ENCODE measurements around the gene GDF9. TPM values are rescaled to one million over a fixed set of nuclear protein-coding genes. Genes with fewer than 3 reads are reported as not detected.
A peak's percentile ranks its signal among the peaks of the same experiment; 100 is the strongest.

The GDF9 gene, protein sequence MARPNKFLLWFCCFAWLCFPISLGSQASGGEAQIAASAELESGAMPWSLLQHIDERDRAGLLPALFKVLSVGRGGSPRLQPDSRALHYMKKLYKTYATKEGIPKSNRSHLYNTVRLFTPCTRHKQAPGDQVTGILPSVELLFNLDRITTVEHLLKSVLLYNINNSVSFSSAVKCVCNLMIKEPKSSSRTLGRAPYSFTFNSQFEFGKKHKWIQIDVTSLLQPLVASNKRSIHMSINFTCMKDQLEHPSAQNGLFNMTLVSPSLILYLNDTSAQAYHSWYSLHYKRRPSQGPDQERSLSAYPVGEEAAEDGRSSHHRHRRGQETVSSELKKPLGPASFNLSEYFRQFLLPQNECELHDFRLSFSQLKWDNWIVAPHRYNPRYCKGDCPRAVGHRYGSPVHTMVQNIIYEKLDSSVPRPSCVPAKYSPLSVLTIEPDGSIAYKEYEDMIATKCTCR
- under 1 TPM; 0.87 to 0.89 TPM for total RNA-seq

GRCh38 chr5:132866342-132867045 lies at the start of gene GDF9, which contains the start of gene UQCRQ:
GDF9 (minus strand) TSS chr5:132866469; CDS start chr5:132864533, 1,936 bp downstream.
UQCRQ (plus strand) TSS chr5:132866642; CDS start chr5:132866882, 240 bp downstream.
- Mint-ChIP-seq H3K4me3 (peak within 1 kb of the TSS; percentile 96), H3K36me3 (ENCODE audit: low read depth) (peaks cover 29% of the 10 kb centered on the region), H3K27me3 (peaks cover 5% of the 10 kb centered on the region), H3K27ac (peak within 1 kb of the TSS; percentile 100), H3K9me3 (no peaks in the 10 kb centered on the region), H3K4me1 (peaks cover 29% of the 10 kb centered on the region)
- ChIA-PET CTCF (interaction anchor here (1.1 to 4.8 kb wide), 5 partner anchors 10 to 1173 kb away, joined by 3 to 24 read pairs (median 5); no protein-coding TSS in a partner anchor), POLR2A (interaction anchor here (0.6 kb wide), 1 partner anchor 495 kb away, joined by 3 read pairs; no protein-coding TSS in a partner anchor)
- peak; percentile 97 for DNase-seq

GRCh38 chr5:132915681-132916080 lies 49.4 kb upstream of the GDF9 start:
- H3K4me3 Mint-ChIP-seq, result no peak overlapping the region
- ChIA-PET POLR2A (no interaction called here), CTCF (no interaction called here)
- no peak for DNase-seq
- peaks cover 2% of the 10 kb centered on the region for H3K4me1 Mint-ChIP-seq
- peak overlapping the region; percentile 2 for H3K27ac Mint-ChIP-seq
- H3K27me3 Mint-ChIP-seq, result no peaks in the 10 kb centered on the region
- no peaks in the 10 kb centered on the region for H3K9me3 Mint-ChIP-seq
- H3K36me3 Mint-ChIP-seq (ENCODE audit: low read depth), result peaks cover 21% of the 10 kb centered on the region

- no peaks in the 10 kb centered on the region for H3K9me3 Mint-ChIP-seq
- no peak overlapping the region for H3K4me3 Mint-ChIP-seq
- CTCF ChIA-PET, result interaction anchor here (0.7 kb wide), 1 partner anchor 673 kb away, joined by 3 read pairs; no protein-coding TSS in a partner anchor
- H3K27me3 Mint-ChIP-seq, result no peaks in the 10 kb centered on the region
- H3K36me3 Mint-ChIP-seq (ENCODE audit: low read depth), result peaks cover 18% of the 10 kb centered on the region
- H3K27ac Mint-ChIP-seq, result no peak overlapping the region
- no peak for DNase-seq
- H3K4me1 Mint-ChIP-seq, result peaks cover 4% of the 10 kb centered on the region
- POLR2A ChIA-PET, result no interaction called here
Measured at GRCh38 chr5:132909702-132910101, 43.4 kb upstream of the GDF9 start.

DNA sequence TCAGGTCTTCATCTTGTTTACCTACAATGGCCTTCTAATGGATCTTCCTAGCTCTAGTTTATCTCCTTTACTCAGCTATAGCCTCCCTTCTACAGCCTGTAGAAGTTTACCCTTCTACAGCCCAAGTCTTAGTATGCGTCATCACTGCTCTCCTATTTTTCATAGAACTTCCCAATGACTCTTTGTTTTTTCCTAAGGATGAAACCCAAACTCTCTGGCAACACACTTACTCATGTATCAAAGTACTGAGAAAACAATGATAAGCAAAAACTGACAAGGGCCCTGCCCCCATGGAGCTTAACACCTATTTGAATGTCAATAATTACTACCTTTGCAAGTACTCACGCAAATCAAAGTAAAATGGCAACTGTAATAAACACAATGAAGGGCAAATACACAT lies 40.9 kb upstream of the GDF9 start:
- Mint-ChIP-seq H3K4me1 (peaks cover 4% of the 10 kb centered on the region), H3K4me3 (no peak overlapping the region), H3K27me3 (no peaks in the 10 kb centered on the region), H3K9me3 (no peaks in the 10 kb centered on the region), H3K27ac (no peak overlapping the region), H3K36me3 (ENCODE audit: low read depth) (peaks cover 16% of the 10 kb centered on the region)
- POLR2A ChIA-PET, result no interaction called here
- CTCF ChIA-PET, result no interaction called here
- no peak for DNase-seq

DNA sequence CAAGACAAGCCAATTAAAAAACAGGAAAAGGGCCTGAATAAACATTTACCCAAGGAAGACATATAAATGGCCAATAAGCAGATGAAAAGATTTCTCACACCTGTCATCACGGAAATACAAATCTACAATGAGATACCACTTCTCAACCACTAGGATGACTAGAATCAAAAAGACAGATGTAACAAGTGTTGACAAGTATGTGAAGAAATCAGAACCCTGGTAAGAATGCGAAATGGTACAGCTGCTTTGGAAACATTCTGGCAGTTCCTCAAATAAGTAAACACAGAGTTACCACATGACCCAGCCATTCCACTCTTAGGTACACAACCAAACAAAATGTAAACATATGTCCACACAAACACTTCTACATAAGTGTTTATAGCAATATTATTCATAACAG lies 39.7 kb upstream of the GDF9 start:
- Mint-ChIP-seq H3K4me3 (no peak overlapping the region), H3K27me3 (no peaks in the 10 kb centered on the region), H3K27ac (no peak overlapping the region), H3K4me1 (peaks cover 4% of the 10 kb centered on the region), H3K36me3 (ENCODE audit: low read depth) (peaks cover 10% of the 10 kb centered on the region), H3K9me3 (no peaks in the 10 kb centered on the region)
- DNase-seq, result no peak
- POLR2A ChIA-PET, result no interaction called here
- CTCF ChIA-PET, result interaction anchor here (1.0 to 1.1 kb wide), 2 partner anchors 10 to 158 kb away, joined by 3 read pairs; partner anchors contain the start of gene CCNI2

DNA sequence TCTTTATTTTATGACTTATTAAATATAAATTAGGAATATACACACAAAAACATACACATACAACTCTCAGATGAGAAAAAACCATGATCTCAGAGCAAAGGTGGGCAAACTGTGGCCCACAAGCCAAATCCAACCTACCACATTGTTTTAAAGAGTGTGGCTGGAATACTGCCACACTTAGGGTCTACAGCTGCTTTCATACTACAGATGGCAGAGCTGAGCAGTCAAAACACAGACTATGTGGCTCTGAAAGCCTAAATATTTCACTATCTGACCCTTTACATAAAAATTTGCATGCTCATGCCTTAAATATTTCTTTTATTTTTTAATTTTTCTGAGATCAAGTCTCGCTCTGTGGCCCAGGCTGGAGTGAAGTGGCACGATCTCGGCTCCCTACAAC lies 35.5 kb upstream of the GDF9 start:
- Mint-ChIP-seq H3K27me3 (no peaks in the 10 kb centered on the region), H3K9me3 (no peaks in the 10 kb centered on the region)

DNA sequence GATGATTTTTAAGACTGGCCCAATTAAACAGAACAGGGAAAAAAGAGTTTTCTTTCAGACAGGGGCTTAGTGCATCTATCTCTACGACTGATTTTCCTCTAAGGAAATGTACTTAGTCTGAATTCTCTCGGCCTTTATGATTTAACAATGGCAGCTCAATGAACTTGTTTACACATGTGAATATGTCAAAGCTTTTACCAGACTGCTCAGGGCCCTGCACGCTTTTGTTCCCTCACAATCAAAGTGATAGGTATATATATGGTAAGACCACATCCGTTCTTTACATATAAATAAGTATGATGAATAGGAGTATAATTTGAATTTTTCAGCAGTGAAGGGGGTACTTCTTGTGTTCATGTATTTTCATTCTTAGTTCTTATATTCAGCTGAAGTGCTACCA lies 34.8 kb upstream of the GDF9 start:
- CTCF ChIA-PET, result no interaction called here
- DNase-seq, result no peak
- POLR2A ChIA-PET, result no interaction called here
- Mint-ChIP-seq H3K27me3 (no peaks in the 10 kb centered on the region), H3K27ac (no peak overlapping the region), H3K4me3 (no peak overlapping the region), H3K4me1 (peaks cover 15% of the 10 kb centered on the region), H3K36me3 (ENCODE audit: low read depth) (peaks cover 21% of the 10 kb centered on the region), H3K9me3 (no peaks in the 10 kb centered on the region)

More for the DNA sequence above, 35.5 kb upstream of the GDF9 start:
- no peak for DNase-seq
- Mint-ChIP-seq H3K27ac (no peak overlapping the region), H3K4me1 (peaks cover 8% of the 10 kb centered on the region), H3K36me3 (ENCODE audit: low read depth) (peaks cover 14% of the 10 kb centered on the region), H3K4me3 (no peak overlapping the region)
- ChIA-PET POLR2A (no interaction called here), CTCF (no interaction called here)

DNA sequence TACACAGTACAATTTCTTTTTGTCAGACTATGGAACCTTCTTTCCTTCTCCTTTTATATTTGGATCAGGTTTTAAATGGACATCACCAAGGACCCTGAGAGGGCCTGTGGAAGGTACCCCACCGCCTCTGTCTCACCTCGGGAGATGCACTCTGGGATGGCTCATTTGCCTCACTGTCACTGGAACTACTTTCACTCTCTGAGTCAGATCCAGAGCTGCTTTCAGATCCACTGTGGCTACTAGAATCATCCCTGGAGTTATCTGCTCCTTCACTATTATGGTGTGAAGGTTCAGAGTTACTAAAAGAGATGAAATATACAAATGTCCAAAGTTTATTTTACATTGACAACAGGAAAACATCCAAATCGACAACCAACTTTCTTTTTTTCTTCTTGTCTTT lies 31.8 kb upstream of the GDF9 start:
- Mint-ChIP-seq H3K9me3 (no peaks in the 10 kb centered on the region), H3K27ac (no peak overlapping the region), H3K4me3 (no peak overlapping the region), H3K36me3 (ENCODE audit: low read depth) (peaks cover 38% of the 10 kb centered on the region), H3K4me1 (peaks cover 14% of the 10 kb centered on the region), H3K27me3 (no peaks in the 10 kb centered on the region)
- no peak for DNase-seq
- POLR2A ChIA-PET, result no interaction called here
- CTCF ChIA-PET, result no interaction called here

DNA sequence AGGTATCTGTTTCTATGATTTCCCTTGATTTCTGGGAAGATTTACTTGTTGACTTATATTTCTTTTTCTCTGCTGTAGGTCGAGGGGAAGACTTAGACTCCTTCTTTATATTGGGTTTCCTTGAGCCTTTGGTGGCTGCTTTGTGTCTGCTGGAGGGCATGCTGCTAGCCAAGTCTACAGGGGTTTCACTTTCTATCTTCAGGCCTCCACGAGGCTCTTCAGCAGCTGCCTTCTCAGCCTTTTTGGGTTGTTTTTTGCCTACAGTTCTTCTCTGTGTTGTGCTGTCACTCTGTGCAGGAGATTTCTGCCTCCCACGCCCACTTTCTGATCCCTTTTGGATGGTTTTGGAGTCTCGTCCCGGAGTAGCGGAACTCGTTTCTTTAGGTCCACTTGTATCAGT lies 30.4 kb upstream of the GDF9 start:
- POLR2A ChIA-PET, result no interaction called here
- H3K36me3 Mint-ChIP-seq (ENCODE audit: low read depth), result peaks cover 43% of the 10 kb centered on the region
- peak overlapping the region; percentile 70 for H3K27ac Mint-ChIP-seq
- H3K4me1 Mint-ChIP-seq, result peaks cover 14% of the 10 kb centered on the region
- no peaks in the 10 kb centered on the region for H3K9me3 Mint-ChIP-seq
- H3K4me3 Mint-ChIP-seq, result no peak overlapping the region
- no peaks in the 10 kb centered on the region for H3K27me3 Mint-ChIP-seq
- DNase-seq, result peak; percentile 11
- CTCF ChIA-PET, result interaction anchor here (1.2 kb wide), 1 partner anchor 17 kb away, joined by 4 read pairs; no protein-coding TSS in a partner anchor

GRCh38 chr5:132895719-132896305 lies 29.5 kb upstream of the GDF9 start:
- H3K4me1 Mint-ChIP-seq, result peaks cover 14% of the 10 kb centered on the region
- POLR2A ChIA-PET, result no interaction called here
- CTCF ChIA-PET, result interaction anchor here (0.8 to 1.2 kb wide), 3 partner anchors 10 to 30 kb away, joined by 3 to 4 read pairs (median 3); no protein-coding TSS in a partner anchor
- H3K27ac Mint-ChIP-seq, result no peak overlapping the region
- no peak overlapping the region for H3K4me3 Mint-ChIP-seq
- DNase-seq, result no peak
- H3K9me3 Mint-ChIP-seq, result no peaks in the 10 kb centered on the region
- H3K27me3 Mint-ChIP-seq, result no peaks in the 10 kb centered on the region
- H3K36me3 Mint-ChIP-seq (ENCODE audit: low read depth), result peaks cover 43% of the 10 kb centered on the region

DNA sequence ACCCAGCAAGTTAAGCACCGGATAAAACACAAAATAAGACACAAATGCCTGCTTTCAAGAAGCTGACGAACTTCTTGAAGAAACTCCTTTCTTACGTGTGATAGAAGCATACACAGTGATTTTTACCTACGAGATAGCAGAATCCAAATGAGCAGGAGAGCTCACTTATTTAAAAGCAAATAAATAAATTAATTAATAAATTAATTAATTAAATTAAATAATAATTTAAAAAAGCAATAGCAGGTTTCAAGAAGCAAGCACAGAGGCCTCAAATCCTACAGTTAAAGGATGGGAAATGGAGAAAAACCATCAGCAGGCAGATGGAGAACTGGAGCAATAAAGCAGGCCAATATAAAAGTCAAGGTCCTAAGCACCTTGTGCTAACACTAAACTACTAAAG lies 24.5 kb upstream of the GDF9 start:
- CTCF ChIA-PET, result interaction anchor here (0.8 kb wide), 1 partner anchor 11 kb away, joined by 3 read pairs; no protein-coding TSS in a partner anchor

DNA sequence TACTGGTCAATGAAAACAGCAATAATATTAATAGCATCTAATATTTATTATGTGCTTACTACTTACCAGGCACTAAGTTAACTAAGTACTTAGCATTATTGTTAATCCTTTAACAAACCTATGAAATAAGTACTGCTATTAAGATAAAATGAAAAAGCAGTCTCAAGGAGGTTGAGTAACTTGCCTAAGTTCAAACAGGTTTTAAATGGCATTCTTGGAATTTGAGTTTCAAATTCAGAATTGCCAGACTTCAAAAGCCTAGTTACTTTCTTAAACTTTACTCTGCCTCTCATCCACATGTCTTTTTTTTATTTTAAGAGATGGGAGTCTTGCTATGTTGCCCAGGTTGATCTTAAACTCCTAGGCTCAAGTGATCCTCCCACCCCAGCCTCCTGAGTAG lies 23.2 kb upstream of the GDF9 start:
- no peak for DNase-seq
- POLR2A ChIA-PET, result no interaction called here
- Mint-ChIP-seq H3K27me3 (no peaks in the 10 kb centered on the region), H3K27ac (no peak overlapping the region), H3K36me3 (ENCODE audit: low read depth) (peaks cover 52% of the 10 kb centered on the region), H3K9me3 (no peaks in the 10 kb centered on the region), H3K4me3 (no peak overlapping the region), H3K4me1 (peaks cover 7% of the 10 kb centered on the region)
- CTCF ChIA-PET, result no interaction called here

More for the DNA sequence above, 24.5 kb upstream of the GDF9 start:
- Mint-ChIP-seq H3K36me3 (ENCODE audit: low read depth) (peaks cover 53% of the 10 kb centered on the region), H3K27me3 (no peaks in the 10 kb centered on the region), H3K4me3 (no peak overlapping the region), H3K9me3 (no peaks in the 10 kb centered on the region), H3K4me1 (peaks cover 8% of the 10 kb centered on the region), H3K27ac (no peak overlapping the region)
- no peak for DNase-seq
- POLR2A ChIA-PET, result no interaction called here

DNA sequence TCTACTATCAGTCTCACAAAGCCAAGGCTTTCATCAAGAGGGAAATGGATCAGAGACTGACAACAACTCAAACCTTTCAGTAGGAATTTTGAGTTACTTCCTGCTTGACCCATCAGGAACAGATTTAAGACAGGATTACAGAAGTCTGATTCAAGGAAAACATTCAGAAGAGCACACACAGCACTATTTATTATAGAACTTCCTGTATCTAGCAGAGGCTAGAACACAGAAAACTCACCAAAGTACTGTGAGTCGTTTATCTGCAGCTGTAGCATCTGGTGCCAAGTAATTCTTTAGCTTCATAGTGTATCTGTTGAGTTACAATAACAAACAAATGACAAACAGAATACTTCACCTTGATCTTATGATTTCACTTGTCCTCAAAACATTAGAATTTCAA lies 21.0 kb upstream of the GDF9 start:
- Mint-ChIP-seq H3K36me3 (ENCODE audit: low read depth) (peaks cover 43% of the 10 kb centered on the region), H3K4me1 (peaks cover 10% of the 10 kb centered on the region), H3K27ac (no peak overlapping the region), H3K9me3 (no peaks in the 10 kb centered on the region), H3K27me3 (no peaks in the 10 kb centered on the region), H3K4me3 (no peak overlapping the region)
- DNase-seq, result no peak
- CTCF ChIA-PET, result interaction anchor here (0.6 kb wide), 1 partner anchor 360 kb away, joined by 3 read pairs; no protein-coding TSS in a partner anchor
- POLR2A ChIA-PET, result no interaction called here
